K562 (cell line): ENCODE data around the gene ZNF74. TPM values are rescaled to one million over a fixed set of nuclear protein-coding genes. Genes with fewer than 3 reads are reported as not detected.

Source experiments
- ATAC-seq: fragments of 200-7000 bp; cut with Tn5 transposase; 3 replicates; pipeline ENCODE4 v1.9.1; 2020; ENCODE audit warnings: moderate library complexity
- BruUV-seq: library from RNA; stranded (reverse); fragments of 400-500 nt; replicated peaks from 2 replicates; lab custom pipeline; 2021; lab: Mats Ljungman, UMichigan
- CTCF ChIA-PET: fragments of 300-600 bp; formaldehyde crosslinking; extraction: SDS; loops from one replicate; lab custom pipeline; 2021; ENCODE audit warnings: low intra/inter-chr PET ratio; lab: Yijun Ruan, JAX
- POLR2A ChIA-PET: fragments of 300-600, 350-650 bp; sonication (Branson Sonifier 250); formaldehyde crosslinking; extraction: SDS; loops from one replicate; lab custom pipeline; 2021; ENCODE audit warnings: antibody characterized with exemption, inconsistent platforms; lab: Yijun Ruan, JAX
- DNase-seq, 4 experiments: peaks; one replicate each; pipeline versions ENCODE4 v3.0.0 to v3.0.0-alpha.2; 2011 to 2018; ENCODE audit warnings: low spot score in 3 of 4, mixed read lengths in 3 of 4; ENCODE audit errors: extremely low read depth in 1 of 4
- FAIRE-seq: peaks from 2 replicates; lab custom pipeline; 2011; peaks lifted over from hg19 to GRCh38; lab: Jason Lieb, UNC
- H2AFZ ChIP-seq: 2 replicates; pipeline ENCODE4 v1.6.0; 2011; ENCODE audit warnings: low read depth, low read length, control low read depth, inconsistent platforms
- H3K27ac ChIP-seq: fragments of 200-600 bp; 3 replicates; pipeline ENCODE4 v1.8.0; 2011; ENCODE audit warnings: low read depth, mild to moderate bottlenecking, control low read depth, inconsistent platforms, low read length, moderate library complexity, mixed read lengths; ENCODE audit errors: extremely low read depth
- H3K27me3 ChIP-seq, 2 experiments: fragments of 300-600 bp in 1 of 2; 2 replicates in 1 of 2; 3 replicates in 1 of 2; pipeline versions ENCODE4 v1.6.0 to v1.8.0; 2011; ENCODE audit warnings: inconsistent platforms in 2 of 2, low read length in 2 of 2, mild to moderate bottlenecking in 1 of 2, mixed read lengths in 1 of 2, moderate library complexity in 1 of 2; ENCODE audit not compliant: control insufficient read depth in 2 of 2, insufficient read depth in 2 of 2
- H3K36me3 ChIP-seq: fragments of 300-600 bp; 3 replicates; pipeline ENCODE4 v1.8.0; 2011; ENCODE audit warnings: mild to moderate bottlenecking, low read length, inconsistent platforms; ENCODE audit not compliant: control insufficient read depth, insufficient read depth
- H3K4me1 ChIP-seq, 2 experiments: fragments of 200-600 bp in 1 of 2; replicated peaks in 1 of 2; 2 replicates in 1 of 2; 3 replicates in 1 of 2; pipeline versions ENCODE4 v1.5.1 to v1.8.0; 2011; ENCODE audit warnings: inconsistent platforms in 2 of 2, low read length in 2 of 2, mild to moderate bottlenecking in 1 of 2, mixed read lengths in 1 of 2, moderate library complexity in 1 of 2; ENCODE audit not compliant: control insufficient read depth in 2 of 2, insufficient read depth in 2 of 2
- H3K4me2 ChIP-seq: 2 replicates; pipeline ENCODE4 v1.6.1; 2011; ENCODE audit warnings: low read length, control low read depth, inconsistent platforms, mixed read lengths; ENCODE audit not compliant: insufficient read depth
- H3K4me3 ChIP-seq: fragments of 200-600 bp; sonication (generic), shearing (Covaris generic); 2 replicates; pipeline ENCODE4 v1.5.1; 2016; ENCODE audit warnings: control low read depth, inconsistent platforms
- H3K79me2 ChIP-seq: fragments of 200-600 bp; 3 replicates; pipeline ENCODE4 v1.8.0; 2011; ENCODE audit warnings: low read length, inconsistent platforms; ENCODE audit not compliant: control insufficient read depth, insufficient read depth
- H3K9ac ChIP-seq, 2 experiments: 2 replicates each; pipeline versions ENCODE4 v1.6.0 to v1.6.1; 2011; ENCODE audit warnings: low read depth in 2 of 2, low read length in 2 of 2, control low read depth in 1 of 2, inconsistent platforms in 1 of 2, mild to moderate bottlenecking in 1 of 2, mixed read lengths in 1 of 2; ENCODE audit not compliant: insufficient read depth in 1 of 2
- H3K9me1 ChIP-seq: one replicate; pipeline ENCODE4 v1.6.0; 2011; ENCODE audit warnings: inconsistent platforms, mild to moderate bottlenecking, low read length, moderate library complexity; ENCODE audit not compliant: control insufficient read depth, insufficient read depth
- H3K9me3 ChIP-seq: replicated peaks from 2 replicates; pipeline ENCODE4 v1.5.1; 2011; ENCODE audit warnings: low read depth, low read length, inconsistent platforms; ENCODE audit not compliant: control insufficient read depth, insufficient read depth
- H4K20me1 ChIP-seq: replicated peaks from 2 replicates; pipeline ENCODE4 v1.6.1; 2011; ENCODE audit warnings: low read length, inconsistent platforms, mixed read lengths; ENCODE audit not compliant: control insufficient read depth, insufficient read depth
- DNMT1 ChIP-seq: fragments of 450-650 bp; IDR thresholded peaks from 2 replicates; pipeline ENCODE4 v1.6.1; 2016; ENCODE audit warnings: antibody characterized with exemption, mild to moderate bottlenecking
- STAG1 ChIP-seq: sonication (generic); formaldehyde crosslinking; IDR thresholded peaks from 2 replicates; pipeline ENCODE4 v1.5.0; 2020; ENCODE audit warnings: missing genetic modification reagents, borderline replicate concordance
- ZNF146 ChIP-seq: IDR thresholded peaks from one replicate; pipeline ENCODE4 v1.6.1; 2018; ENCODE audit warnings: missing compliant biosample characterization; ENCODE audit not compliant: unreplicated experiment
- WGBS: fragments of 100-300 bp; shearing (Covaris generic); methylation state at CpG from one replicate; pipeline ENCODE4 v1.1.6; 2016; ENCODE audit warnings: low coverage, mixed read lengths; ENCODE audit not compliant: insufficient coverage; ENCODE audit errors: missing lambda C conversion rate; 5-methylcytosine and 5-hydroxymethylcytosine counted together
- in situ Hi-C: fragments of 300-500 bp; cut with MboI; formaldehyde crosslinking; loops from 4 replicates; pipeline ENCODE4 v1.15.0; 2018; ENCODE audit warnings: inconsistent platforms, mixed read lengths
- intact Hi-C: fragments of 100-400 bp; cut with micrococcal nuclease; formaldehyde crosslinking; loops from 2 replicates; pipeline ENCODE4 v1.14.2; 2022
- polyA plus RNA-seq, 8 experiments: library from polyadenylated mRNA; depleted of rRNA in 4 of 8; stranded (reverse) in 5 of 8; unstranded in 3 of 8; fragments of >200 nt; fragmentation: Nextera tagmentation in 2 of 8; fragmentation: Illumina TruSeq in 1 of 8; extraction: Ambion mirVana in 2 of 8; extraction: Trizol in 1 of 8; gene quantifications; 2 replicates each; pipeline versions ENCODE4 v1.2.1 to v1.2.3, GENCODE V29; 2011 to 2014; ENCODE audit warnings: inconsistent platforms in 1 of 8, missing spikeins in 1 of 8
- total RNA-seq, 7 experiments: library from RNA; depleted of rRNA in 6 of 7; stranded (reverse); fragments of >200 nt in 6 of 7; fragmentation: Illumina TruSeq in 2 of 7; extraction: Trizol in 2 of 7; gene quantifications; 2 replicates each; pipeline versions ENCODE4 v1.2.1 to v1.2.3, GENCODE V29; 2011 to 2021; ENCODE audit warnings: low replicate concordance in 1 of 7
- TF ChIP-seq, protein P1 (sequence below): sonication (generic); formaldehyde crosslinking; IDR thresholded peaks from 2 replicates; pipeline ENCODE4 v1.9.0; 2022; ENCODE audit warnings: mild to moderate bottlenecking, missing genetic modification reagents
- TF ChIP-seq, protein P2 (sequence below), 2 experiments: fragments of 200-800 bp in 1 of 2; sonication (Bioruptor generic) in 1 of 2; sonication (generic) in 1 of 2; formaldehyde crosslinking in 1 of 2; IDR thresholded peaks in 1 of 2; conservative IDR thresholded peaks in 1 of 2; 2 replicates each; pipeline versions ENCODE4 v1.5.0 to v1.6.1; 2016 to 2020; ENCODE audit warnings: missing compliant biosample characterization in 1 of 2, missing genetic modification characterization in 1 of 2, missing genetic modification reagents in 1 of 2
- TF ChIP-seq, protein P3 (sequence below): fragments of 200-600 bp; sonication (generic); IDR thresholded peaks from one replicate; pipeline ENCODE4 v1.6.1; 2012; ENCODE audit warnings: mild to moderate bottlenecking, low read depth, low read length, inconsistent platforms

ZNF74 gene
- total and polyA plus RNA-seq, 9 of the 15 experiments (the other 6 are each of a cell fraction or from before 2014, with no cell fraction given): 2.4 to 53.5 (median 31.5) TPM

DNA sequence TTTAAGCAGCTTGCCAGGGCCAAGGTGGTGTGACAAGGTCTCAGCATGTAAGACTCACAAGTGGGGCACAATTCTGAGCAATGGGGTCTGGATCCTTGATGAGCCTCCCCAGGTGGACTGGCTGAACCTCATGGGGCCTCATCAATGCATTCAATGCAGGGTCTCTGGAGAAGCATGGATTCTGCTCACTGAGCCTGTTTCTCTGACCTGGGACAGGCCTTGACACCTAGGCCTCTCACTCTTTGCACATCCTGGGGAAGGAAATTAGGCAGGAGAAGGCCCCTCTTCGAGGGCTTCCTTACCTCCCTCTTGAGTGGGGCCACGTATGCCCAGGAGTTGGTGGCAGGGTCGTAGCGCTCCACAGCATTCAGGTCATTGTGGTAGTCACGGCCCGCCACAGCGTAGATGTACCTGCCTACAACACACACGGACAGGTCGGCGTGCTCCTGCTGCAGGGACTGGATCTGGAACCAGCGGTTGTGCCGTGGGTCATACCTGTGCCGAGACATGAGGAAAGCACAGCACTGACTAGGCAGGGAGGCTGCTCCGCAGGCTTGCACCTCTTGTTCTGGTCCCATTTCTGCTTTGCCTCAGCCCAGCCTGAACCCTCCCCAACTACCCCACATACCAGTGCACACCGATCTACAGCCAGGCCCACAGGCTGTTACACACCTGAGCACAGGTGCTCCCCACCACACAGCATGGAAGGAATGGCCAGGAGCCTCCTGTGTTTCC, 63.7 kb downstream of the ZNF74 start:
- H3K4me2 ChIP-seq: no peak overlapping the region
- no peaks in the 10 kb centered on the region for H3K36me3 ChIP-seq
- no peaks in the 10 kb centered on the region for H3K27me3 ChIP-seq
- BruUV-seq: no TSS peak
- H4K20me1 ChIP-seq: peaks cover 16% of the 10 kb centered on the region
- H2AFZ ChIP-seq: no peak overlapping the region
- H3K4me1 ChIP-seq: no peaks in the 10 kb centered on the region; a peak in 1 of 5 replicates
- no peak overlapping the region for H3K4me3 ChIP-seq
- intact Hi-C loops (loop anchor here (5.0 kb wide), 1 partner anchor 160 kb away; no protein-coding TSS in a partner anchor), in situ Hi-C loops (loop anchor here (5.0 kb wide), 2 partner anchors 35 to 300 kb away; no protein-coding TSS in a partner anchor)
- ChIA-PET CTCF (interaction anchor here (0.7 to 6.9 kb wide), 3 partner anchors 11 to 172 kb away, joined by 4 to 195 read pairs (median 13); no protein-coding TSS in a partner anchor), POLR2A (interaction anchor here (0.7 to 4.1 kb wide), 8 partner anchors 11 to 327 kb away, joined by 3 to 35 read pairs (median 8); no protein-coding TSS in a partner anchor)
- H3K9ac ChIP-seq: peak overlapping the region in 1 of 2 experiments; percentile 71; a peak in 2 of 4 replicates
- DNase-seq: no peak
- WGBS: 51% methylated on average over 15 of the region's 15 CpGs
- H3K9me3 ChIP-seq: no peaks in the 10 kb centered on the region
- H3K79me2 ChIP-seq: no peaks in the 10 kb centered on the region
- no peak for ATAC-seq
- no peaks in the 10 kb centered on the region for H3K9me1 ChIP-seq
- FAIRE-seq: no peak
- H3K27ac ChIP-seq: no peak overlapping the region
- TF ChIP-seq, protein P1, sequence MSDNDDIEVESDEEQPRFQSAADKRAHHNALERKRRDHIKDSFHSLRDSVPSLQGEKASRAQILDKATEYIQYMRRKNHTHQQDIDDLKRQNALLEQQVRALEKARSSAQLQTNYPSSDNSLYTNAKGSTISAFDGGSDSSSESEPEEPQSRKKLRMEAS (CRISPR knock-in tag): peak; percentile 25; the same call in 1 of the 2 replicates
- TF ChIP-seq ZNF146 (CRISPR knock-in tag) (no peak), DNMT1 (no peak), STAG1 (CRISPR knock-in tag) (peak; percentile 30; the same call in 1 of the 2 replicates)
- TF ChIP-seq, protein P2, sequence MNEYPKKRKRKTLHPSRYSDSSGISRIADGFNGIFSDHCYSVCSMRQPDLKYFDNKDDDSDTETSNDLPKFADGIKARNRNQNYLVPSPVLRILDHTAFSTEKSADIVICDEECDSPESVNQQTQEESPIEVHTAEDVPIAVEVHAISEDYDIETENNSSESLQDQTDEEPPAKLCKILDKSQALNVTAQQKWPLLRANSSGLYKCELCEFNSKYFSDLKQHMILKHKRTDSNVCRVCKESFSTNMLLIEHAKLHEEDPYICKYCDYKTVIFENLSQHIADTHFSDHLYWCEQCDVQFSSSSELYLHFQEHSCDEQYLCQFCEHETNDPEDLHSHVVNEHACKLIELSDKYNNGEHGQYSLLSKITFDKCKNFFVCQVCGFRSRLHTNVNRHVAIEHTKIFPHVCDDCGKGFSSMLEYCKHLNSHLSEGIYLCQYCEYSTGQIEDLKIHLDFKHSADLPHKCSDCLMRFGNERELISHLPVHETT (CRISPR knock-in tag; conservative IDR thresholded peaks at IDR 0.05 in 1 of 2, IDR thresholded peaks at IDR 0.05 in 1 of 2): no peak
- TF ChIP-seq, protein P3, sequence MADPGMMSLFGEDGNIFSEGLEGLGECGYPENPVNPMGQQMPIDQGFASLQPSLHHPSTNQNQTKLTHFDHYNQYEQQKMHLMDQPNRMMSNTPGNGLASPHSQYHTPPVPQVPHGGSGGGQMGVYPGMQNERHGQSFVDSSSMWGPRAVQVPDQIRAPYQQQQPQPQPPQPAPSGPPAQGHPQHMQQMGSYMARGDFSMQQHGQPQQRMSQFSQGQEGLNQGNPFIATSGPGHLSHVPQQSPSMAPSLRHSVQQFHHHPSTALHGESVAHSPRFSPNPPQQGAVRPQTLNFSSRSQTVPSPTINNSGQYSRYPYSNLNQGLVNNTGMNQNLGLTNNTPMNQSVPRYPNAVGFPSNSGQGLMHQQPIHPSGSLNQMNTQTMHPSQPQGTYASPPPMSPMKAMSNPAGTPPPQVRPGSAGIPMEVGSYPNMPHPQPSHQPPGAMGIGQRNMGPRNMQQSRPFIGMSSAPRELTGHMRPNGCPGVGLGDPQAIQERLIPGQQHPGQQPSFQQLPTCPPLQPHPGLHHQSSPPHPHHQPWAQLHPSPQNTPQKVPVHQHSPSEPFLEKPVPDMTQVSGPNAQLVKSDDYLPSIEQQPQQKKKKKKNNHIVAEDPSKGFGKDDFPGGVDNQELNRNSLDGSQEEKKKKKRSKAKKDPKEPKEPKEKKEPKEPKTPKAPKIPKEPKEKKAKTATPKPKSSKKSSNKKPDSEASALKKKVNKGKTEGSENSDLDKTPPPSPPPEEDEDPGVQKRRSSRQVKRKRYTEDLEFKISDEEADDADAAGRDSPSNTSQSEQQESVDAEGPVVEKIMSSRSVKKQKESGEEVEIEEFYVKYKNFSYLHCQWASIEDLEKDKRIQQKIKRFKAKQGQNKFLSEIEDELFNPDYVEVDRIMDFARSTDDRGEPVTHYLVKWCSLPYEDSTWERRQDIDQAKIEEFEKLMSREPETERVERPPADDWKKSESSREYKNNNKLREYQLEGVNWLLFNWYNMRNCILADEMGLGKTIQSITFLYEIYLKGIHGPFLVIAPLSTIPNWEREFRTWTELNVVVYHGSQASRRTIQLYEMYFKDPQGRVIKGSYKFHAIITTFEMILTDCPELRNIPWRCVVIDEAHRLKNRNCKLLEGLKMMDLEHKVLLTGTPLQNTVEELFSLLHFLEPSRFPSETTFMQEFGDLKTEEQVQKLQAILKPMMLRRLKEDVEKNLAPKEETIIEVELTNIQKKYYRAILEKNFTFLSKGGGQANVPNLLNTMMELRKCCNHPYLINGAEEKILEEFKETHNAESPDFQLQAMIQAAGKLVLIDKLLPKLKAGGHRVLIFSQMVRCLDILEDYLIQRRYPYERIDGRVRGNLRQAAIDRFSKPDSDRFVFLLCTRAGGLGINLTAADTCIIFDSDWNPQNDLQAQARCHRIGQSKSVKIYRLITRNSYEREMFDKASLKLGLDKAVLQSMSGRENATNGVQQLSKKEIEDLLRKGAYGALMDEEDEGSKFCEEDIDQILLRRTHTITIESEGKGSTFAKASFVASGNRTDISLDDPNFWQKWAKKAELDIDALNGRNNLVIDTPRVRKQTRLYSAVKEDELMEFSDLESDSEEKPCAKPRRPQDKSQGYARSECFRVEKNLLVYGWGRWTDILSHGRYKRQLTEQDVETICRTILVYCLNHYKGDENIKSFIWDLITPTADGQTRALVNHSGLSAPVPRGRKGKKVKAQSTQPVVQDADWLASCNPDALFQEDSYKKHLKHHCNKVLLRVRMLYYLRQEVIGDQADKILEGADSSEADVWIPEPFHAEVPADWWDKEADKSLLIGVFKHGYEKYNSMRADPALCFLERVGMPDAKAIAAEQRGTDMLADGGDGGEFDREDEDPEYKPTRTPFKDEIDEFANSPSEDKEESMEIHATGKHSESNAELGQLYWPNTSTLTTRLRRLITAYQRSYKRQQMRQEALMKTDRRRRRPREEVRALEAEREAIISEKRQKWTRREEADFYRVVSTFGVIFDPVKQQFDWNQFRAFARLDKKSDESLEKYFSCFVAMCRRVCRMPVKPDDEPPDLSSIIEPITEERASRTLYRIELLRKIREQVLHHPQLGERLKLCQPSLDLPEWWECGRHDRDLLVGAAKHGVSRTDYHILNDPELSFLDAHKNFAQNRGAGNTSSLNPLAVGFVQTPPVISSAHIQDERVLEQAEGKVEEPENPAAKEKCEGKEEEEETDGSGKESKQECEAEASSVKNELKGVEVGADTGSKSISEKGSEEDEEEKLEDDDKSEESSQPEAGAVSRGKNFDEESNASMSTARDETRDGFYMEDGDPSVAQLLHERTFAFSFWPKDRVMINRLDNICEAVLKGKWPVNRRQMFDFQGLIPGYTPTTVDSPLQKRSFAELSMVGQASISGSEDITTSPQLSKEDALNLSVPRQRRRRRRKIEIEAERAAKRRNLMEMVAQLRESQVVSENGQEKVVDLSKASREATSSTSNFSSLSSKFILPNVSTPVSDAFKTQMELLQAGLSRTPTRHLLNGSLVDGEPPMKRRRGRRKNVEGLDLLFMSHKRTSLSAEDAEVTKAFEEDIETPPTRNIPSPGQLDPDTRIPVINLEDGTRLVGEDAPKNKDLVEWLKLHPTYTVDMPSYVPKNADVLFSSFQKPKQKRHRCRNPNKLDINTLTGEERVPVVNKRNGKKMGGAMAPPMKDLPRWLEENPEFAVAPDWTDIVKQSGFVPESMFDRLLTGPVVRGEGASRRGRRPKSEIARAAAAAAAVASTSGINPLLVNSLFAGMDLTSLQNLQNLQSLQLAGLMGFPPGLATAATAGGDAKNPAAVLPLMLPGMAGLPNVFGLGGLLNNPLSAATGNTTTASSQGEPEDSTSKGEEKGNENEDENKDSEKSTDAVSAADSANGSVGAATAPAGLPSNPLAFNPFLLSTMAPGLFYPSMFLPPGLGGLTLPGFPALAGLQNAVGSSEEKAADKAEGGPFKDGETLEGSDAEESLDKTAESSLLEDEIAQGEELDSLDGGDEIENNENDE: no peak
